Esophagus mucosa (tissue), 1 donor: ENCODE measurements around the gene SRM. TPM values are rescaled to one million over a fixed set of nuclear protein-coding genes. Genes with fewer than 3 reads are reported as not detected.
"Not testable (repeated sequence)": the region's sequence is repeated elsewhere in the genome, so short reads cannot be mapped to it uniquely, and the experiment has no call there.

Experiments
- ATAC-seq: fragments of 200-7000 bp; cut with Tn5 transposase; one replicate; pipeline ENCODE4 v1.9.1; 2020
- total RNA-seq: library from RNA; stranded (reverse); gene quantifications from one replicate; pipeline ENCODE4 v1.2.4, GENCODE V29; 2023
- donor health status: DM: yes; HTN: yes; CAD: no.

The SRM gene
- total RNA-seq, 1 donor from 2014 or later = 54.6 TPM

- ATAC-seq = not testable (repeated sequence)
Measured at GRCh38 chr1:11063937-11064537, 4.2 kb upstream of the SRM start.

DNA sequence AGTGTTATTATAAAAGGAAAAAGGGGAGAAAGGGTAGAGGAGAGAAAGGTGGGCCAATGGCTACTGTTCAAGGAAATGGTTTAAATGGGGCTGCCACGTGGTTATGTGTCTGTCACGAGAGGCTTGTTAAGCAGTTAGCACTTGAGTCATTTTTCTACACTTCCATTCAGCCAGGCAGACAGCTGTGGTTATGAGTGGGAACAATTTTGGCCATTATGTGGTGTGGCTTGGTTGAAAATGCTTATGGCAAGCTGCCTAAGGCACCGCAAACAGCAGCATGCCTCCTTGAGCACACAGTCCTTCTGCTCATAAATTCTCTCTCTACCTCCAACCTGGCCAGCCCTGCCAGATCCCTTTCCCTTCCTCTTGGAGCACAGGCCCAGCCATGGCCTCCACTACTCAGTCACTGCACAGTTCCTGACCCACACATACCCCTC is 3.2 kb upstream of the SRM start:
- ATAC-seq = no peak

GRCh38 chr1:11061652-11062365 is 2.0 kb upstream of the SRM start:
- ATAC-seq = no peak

GRCh38 chr1:11059155-11059967 is 457 bp downstream of the SRM start:
- ATAC-seq = peak; percentile 22

DNA sequence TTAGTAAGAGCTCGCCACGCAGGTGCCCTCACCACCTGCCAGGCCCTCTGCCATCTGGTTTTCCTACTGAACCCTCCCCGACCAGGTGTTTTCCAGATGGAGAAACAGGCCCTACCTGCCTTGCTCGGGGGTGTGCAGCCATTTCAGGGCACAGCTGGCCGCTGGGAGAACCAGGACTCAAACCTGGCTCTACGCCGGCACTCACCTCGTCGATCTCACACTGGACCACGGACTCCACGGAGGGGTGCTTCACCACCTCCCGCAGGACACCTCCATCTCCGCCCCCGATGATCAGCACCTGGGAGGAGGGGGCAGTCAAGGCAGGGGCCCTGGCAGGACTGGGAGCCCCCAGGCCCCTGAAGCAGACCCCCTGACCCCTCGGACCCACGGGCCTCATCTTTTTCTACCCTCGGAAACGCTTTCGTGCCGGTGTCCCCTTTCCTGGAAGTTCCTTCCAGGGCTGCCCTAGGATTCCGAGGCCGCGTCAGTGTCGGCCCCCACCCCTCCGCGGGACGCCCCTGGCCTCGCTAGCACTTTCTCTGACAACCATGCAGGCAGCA is 1.1 kb downstream of the SRM start:
- ATAC-seq = no peak

DNA sequence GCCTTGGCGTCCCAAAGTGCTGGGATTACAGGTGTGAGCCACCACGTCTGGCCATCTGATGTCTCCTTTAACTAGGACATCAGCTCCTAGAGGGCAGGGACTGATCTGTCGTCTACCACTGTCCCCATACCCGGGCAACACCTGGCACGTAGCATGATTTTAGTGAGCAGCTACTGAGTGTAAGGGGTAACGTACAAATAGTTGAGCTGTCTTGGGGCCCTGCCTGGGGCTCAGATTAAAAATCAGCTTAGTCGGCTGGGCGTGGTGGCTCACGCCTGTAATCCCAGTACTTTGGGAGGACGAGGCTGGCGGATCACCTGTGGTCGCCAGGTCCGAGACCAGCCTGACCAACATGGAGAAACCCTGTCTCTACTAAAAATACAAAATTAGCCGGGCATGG is 1.8 kb downstream of the SRM start:
- no peak for ATAC-seq

- ATAC-seq = no peak
Measured at GRCh38 chr1:11057477-11057876, 2.3 kb downstream of the SRM start.

DNA sequence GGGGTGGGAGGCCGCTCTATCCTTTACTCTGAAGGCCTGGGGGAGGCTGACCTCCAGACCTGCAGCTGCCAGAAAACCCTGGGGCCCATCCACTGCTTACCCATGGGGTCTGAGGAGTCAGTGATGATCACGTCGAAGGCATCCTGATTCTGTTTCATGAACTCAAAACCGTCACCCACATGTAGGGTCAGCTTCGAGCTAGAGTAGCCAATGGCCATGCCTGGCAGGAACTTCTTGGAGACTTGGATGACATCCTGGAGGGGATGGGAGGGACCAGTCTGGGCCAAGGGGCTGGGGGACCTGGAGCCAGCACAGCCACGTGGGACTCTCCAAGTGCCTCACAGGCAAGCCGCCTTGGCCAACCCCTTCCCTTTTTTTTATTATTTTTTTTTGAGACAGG is 3.3 kb downstream of the SRM start:
- ATAC-seq = no peak

GRCh38 chr1:11055676-11056075 is 4.1 kb downstream of the SRM start:
- no peak for ATAC-seq

DNA sequence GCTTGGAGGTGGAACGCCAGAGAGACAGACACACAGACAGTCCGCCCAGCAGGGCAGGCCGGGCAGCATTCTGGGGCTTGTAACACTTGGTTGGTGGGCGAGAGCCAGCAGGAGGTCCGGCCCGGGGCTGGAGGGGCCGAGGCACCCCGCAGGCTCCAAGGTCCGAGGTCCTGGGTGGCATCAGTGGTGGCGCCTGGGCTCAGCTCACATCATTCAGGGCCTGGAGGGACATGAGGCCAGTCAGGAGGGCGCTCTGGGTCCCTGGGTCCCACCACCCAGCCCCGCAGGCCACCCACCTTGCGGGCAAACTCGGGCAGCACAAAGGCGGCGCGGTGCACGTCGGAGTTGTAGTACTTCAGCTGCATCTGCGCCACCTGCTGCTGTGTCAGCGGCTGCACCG is 5.2 kb downstream of the SRM start:
- no peak for ATAC-seq

GRCh38 chr1:11054181-11054580 is 5.6 kb downstream of the SRM start:
- ATAC-seq = no peak

GRCh38 chr1:11053758-11054137 is 6.1 kb downstream of the SRM start:
- ATAC-seq = peak; percentile 26

GRCh38 chr1:11052839-11053757 is 6.7 kb downstream of the SRM start:
- peak; percentile 25 for ATAC-seq

DNA sequence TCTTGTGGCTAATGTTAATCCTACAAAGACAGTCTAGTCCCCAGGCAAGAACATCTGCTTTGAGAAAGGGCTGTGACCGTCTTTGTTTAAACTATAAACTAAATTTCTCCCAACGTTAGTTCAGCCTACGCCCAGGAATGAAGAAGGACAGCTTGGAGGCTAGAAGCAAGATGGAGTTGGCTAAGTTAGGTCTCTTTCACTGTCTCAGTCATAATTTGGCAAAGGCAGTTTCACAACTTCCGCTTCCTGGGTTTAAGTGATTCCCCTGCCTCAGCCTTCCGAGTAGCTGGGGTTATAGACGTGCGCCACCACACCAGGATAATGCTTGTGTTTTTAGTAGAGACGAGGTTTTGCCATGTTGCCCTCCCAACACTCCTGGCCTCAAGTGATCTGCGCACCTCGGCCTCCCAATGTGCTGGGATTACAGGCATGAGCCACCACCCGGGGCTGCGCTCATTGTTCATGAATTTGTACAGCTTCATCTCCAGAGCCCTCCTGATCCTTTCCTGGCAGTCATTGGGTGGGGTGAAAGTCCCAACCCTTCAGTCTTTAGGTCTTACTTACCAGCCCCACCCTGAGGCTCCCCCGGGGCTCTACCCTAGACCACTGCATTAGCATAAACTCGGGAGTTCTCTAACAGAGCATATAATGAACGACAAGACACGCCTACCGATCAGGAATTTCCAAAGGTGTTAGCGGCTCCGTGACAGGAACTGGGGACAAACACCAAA is 7.9 kb downstream of the SRM start:
- peak; percentile 19 for ATAC-seq

DNA sequence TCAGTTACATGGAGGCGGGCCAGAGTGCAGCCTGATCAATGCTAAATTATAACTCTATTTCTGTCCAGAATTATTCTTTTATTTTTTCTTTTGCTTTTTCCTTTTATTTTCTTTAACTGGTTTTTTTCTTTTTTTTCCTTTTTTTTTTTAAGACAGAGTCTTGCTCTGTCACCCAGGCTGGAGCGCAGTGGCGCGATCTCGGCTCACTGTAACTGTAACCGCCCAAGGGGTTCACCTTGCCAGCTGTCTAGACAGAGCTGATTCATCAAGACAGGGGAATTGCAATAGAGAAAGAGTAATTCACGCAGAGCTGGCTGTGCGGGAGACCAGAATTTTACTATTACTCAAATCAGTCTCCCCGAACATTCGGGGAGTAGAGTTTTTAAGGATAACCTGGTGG is 8.7 kb downstream of the SRM start:
- not testable (repeated sequence) for ATAC-seq

- ATAC-seq = peak; percentile 20
Measured at GRCh38 chr1:11046625-11047365, 13.0 kb downstream of the SRM start, which contains the start of gene MASP2. Gene MASP2, minus strand, starts transcription at chr1:11047239. Its CDS starts 32 bp downstream, at chr1:11047207.

GRCh38 chr1:11046270-11046566 is 13.6 kb downstream of the SRM start:
- no peak for ATAC-seq

DNA sequence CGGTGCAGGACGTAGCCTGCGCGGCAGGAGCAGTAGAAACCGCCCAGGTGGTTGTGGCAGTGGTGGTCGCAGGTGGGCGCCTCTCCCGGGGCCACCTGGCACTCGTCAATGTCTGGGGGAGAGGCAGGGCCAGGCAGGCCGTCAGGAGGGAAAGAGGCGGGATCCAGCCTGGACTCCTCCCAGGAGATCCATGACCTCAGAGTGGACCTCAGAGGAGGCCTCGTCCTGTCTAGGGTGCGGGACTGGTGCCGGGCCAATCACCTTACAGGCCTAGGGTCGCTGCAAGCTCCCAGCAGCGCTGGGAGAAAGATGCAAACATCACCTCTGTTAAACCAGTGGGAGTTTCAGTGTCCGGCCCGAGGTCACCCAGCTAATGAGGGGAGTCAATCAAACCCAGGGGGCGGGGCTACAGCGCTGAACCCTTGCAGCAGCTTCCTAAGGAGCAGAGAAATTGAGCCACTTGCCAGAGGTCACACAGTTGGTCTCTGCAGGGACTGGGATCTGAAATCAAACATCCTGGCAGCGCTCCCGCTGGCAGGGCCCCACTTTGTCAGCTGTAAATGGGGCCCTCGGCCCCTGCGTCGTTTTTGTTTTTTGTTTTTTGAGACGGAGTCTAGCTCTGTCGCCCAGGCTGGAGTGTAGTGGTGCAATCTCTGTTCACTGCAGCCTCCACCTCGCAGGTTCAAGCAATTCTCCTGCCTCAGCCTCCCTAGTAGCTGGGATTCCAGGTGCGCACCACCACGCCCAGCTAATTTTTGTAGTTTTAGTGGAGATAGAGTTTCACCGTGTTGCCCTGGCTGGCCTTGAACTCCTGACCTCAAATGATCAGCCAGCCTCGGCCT is 14.2 kb downstream of the SRM start:
- ATAC-seq = no peak

DNA sequence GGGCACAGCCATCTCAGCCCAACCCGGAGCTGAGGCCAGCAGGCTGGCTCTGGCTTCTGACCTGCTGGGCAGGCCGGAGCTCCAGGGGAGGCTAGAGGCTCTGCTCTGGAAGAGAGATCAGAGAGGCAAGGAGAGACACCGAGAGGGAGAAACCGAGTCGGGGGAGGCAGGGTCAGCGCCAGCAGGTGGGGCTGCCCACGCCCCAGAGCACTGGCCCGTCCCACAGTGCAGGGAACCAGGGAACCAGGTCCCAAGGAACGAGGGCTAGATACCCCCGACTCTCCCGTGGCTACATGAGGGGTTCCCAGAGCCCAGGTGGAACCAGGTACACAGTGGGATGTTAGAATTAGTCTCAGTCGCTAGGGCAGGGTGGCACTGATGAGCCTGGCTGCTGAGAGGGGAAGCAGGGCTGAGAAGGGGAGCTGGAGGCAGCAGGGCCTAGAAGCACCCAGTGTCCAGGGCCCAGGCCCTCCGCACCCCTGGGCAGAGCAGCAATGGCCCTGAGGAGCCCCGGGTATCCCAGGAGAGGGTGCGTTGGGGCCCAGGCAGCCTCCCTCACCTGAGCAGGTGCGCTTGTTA is 14.9 kb downstream of the SRM start:
- ATAC-seq = peak; percentile 7
